Ammon's horn (tissue), 1 donor: Measurements from ENCODE around the gene PAPPA2.
A peak's percentile ranks its signal among the peaks of the same experiment; 100 is the strongest.

Source experiments
- DNase-seq: peaks from one replicate; pipeline ENCODE4 v3.0.0-alpha.2; 2016; ENCODE audit warnings: low spot score

The PAPPA2 gene

DNA sequence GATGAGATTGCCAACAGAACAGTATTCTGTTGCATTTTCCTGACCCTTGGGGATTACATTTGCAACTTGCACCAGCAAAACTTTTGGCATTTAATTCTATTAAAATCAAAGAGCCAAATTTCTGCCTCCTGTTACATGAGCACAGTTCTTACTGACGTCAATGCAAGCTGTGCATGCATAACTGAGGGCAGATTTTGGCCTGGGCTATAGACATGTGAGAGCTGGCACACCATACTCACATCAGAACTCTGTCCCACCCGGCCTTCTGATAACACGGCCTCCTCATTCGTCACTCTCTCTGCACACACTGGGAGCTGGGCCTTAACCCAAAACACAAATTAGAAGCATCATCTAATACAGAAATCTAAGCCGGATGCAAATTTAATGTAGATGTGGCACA lies 31.5 kb downstream of the PAPPA2 start:
- peak; percentile 28 for DNase-seq

DNA sequence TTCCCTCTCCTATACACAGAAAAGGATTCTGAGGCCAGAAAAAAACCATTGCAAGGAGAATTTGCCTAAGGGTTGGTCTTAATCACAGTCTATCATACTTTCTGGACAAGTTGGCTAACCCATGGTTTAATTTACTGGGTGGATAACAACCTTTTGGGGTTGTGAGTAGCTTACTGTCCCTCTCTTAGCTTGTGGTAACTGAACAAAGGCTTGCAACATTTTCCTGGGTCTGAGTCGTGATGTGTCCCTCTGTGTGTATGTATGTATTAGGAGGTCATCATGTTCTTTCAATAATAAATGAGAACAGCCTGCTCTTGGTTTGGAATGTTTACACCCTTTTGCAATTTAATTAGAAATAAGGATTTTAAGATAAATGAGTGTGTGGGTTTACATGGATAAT lies 36.7 kb downstream of the PAPPA2 start:
- no peak for DNase-seq

DNA sequence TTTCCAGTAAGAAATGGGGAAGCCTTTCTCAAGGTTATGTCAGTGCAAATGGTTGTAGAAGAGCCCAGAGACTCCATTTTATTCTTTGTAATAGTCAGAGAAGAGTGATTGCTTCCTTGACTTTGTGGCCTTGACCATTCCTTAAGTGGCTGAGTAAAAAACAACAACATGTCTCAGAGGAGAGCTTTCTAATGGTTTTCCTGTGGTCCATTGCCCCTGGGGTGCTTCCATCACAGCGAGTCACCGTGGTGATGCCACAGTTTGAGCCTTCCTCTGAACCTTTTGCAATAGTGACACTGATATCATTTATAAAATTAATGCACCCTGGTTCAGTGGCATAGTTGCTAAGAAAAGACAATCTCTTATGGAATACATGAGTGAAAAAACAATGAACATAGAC lies 38.6 kb downstream of the PAPPA2 start:
- no peak for DNase-seq

DNA sequence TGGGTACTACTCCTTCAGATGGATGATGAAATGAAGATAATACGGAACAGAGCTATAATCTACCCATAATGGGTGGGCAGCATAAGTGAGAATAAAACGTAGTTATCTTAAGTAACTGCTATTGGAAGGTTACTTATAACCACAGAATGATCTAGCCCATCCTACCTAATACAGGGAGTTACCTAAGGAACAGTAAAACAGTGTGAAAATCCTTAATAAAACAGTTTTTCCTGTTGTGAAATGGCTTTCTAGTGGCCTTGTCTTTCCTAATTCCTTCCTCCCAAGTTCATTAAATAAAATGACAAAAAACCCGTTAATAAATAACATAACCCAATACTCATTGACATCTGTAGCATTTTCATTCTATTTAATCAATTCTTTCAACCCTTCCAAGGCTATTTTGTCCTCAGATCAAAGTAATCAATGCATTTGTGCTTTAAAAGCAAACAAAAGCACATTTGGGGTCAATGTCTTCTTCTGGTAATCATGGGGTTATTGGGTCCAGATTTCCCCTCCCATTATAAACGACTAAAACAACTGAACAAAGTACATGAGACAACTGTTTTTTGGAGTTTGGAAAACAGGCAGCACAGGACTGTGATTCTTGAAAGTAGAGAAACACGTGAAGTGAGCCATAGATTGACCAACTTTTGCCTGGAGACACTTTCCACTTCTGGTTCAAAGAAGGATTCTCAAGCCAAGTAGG lies 42.0 kb downstream of the PAPPA2 start:
- DNase-seq = no peak

DNA sequence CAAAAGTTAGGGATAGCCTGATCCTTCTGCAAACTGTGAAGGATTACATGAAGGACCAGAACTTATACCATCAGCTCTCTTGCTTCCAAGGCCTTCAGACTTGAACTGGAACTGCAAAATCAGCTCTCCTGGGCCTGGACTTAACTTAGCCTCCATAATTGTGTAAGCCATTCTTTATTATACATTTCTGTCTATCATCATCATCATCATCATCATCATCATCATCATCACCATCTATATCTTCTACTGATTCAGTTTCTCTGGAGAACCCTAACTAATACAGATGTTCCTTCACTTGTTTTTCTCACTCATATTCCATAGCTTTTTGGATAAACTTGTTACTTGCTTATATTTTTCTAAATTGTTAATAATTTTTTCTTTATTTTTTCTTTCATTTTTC lies 50.0 kb downstream of the PAPPA2 start:
- no peak for DNase-seq

DNA sequence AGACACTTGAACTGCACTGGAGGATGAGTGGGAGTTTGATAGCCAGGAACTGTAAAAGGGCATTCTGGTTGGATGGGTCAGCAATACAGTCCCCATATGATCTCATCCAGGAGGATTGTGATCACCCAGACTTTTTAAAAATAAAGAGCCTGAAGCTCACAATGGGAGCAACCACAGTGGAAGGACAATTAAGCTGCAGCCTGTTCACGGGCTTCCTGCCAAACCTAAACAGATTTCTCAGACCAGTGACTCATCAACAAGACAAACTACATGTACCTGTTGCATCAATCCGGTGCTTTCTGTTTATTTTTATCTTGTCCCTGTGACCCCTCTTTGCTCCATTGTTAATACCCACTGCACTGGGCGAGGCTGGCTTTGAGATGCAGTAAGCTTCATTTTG lies 52.3 kb downstream of the PAPPA2 start:
- no peak for DNase-seq

DNA sequence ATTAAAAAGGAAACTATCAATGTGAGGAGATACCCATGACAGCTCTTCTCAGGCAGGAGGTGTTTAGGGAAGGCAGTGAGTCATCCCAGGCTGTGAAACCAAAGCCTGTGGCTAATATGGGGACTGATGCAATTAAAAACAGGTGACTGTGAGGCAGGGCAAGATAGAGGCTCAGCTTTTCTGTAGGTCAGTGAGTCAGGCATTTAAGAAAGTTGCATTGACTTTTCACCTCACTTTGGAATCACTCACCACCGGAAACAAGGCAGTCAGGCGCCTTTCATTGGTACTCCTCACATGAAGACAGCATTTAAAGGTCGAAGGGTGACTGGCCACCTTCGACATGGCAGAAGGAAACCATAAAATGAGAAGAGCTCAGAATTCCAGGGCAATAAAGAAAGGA lies 54.5 kb downstream of the PAPPA2 start:
- DNase-seq = no peak

DNA sequence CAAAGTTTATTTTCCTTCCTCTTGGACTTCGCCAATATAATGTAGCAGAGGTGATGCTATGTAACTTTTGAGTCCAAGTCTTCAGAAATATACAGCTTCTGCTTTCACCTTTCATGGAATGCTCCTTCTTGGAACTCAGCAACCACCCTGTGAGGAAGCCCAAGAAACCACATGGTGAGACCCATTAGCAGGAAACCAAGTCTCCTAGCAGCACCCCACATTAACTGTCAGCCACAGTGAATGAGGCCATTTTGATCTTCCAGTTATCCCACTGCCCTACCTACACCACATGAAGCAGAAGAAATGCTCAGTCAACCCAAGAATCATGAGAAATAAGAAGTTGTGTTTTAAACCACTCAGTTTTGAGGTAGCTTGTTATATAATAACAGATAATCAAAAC lies 58.2 kb downstream of the PAPPA2 start:
- no peak for DNase-seq

DNA sequence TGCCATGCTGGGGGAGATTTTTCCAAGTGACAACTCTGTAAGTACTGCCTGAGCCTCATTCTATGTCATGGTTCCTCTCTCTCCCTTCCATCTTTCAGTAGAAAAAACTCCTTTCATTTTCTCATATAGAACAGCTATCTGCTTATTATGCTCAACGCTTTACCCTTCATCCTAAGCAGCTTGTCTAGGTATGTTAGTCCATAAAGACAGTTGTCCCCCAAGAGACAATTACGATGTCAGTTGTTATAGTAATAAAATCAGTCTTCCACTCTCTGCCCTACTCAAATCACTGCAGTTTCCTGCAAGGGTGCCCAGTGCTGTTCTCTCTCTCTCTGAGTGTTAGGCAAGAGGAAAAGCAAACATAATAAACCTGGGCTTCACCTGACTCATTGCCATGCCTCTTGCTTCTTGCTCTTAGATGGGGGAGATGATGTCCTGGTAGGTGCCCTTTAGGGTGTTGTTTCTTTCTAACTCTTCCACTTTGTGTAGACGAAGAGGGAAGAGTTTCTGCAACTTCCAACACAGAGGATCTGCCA lies 59.4 kb downstream of the PAPPA2 start:
- DNase-seq = no peak

DNA sequence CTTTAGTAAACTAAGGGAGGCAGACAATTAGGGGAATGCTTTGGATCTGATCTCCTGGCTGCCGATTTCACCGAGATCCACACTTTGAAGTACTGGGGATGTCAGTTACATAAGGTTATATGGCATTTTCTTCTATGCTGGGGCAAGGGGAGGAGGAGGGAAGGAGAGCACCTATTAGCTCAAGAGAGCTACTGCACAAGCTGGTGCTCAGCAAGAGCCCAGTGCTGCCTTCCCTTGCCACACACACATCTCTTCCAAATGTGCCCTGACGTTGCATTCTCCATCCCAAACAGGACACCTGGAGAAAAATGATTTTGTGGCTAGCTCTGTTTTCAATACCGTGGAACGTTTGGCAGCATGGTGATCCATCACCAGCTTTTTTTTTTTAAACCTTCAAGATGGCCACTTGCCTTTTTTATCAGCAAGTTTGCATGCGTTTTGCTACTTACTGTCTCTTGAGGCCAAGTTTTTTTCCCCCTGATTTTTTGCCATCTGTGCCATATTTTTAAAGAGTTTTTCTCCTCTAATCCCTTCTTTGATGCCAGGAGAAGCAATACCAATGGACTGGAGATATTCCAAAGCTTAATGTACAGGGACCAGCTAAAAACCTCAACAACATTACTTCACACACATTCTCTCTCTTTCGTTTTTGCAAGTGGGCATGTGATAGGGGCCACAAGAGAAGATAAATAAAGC lies 66.6 kb downstream of the PAPPA2 start:
- no peak for DNase-seq

DNA sequence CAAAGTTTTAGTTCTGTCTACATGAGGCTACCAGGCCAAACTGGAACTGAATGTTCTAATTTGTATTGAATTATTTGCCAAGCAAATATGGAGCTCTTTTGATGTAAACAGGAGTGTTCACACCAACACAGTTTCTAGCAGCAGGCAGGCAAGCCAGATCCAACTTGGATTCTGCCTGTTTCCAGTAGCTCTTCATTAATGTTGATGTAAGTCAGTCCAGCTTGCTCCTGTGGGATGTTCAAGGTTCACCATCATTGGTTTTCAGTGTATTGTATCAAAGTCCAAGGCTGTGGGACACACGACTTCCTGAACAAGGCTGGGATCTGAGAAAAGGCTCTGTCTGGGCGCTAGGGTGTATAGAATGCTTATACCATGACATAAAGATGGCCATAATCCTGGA lies 68.1 kb downstream of the PAPPA2 start:
- DNase-seq = peak; percentile 23

DNA sequence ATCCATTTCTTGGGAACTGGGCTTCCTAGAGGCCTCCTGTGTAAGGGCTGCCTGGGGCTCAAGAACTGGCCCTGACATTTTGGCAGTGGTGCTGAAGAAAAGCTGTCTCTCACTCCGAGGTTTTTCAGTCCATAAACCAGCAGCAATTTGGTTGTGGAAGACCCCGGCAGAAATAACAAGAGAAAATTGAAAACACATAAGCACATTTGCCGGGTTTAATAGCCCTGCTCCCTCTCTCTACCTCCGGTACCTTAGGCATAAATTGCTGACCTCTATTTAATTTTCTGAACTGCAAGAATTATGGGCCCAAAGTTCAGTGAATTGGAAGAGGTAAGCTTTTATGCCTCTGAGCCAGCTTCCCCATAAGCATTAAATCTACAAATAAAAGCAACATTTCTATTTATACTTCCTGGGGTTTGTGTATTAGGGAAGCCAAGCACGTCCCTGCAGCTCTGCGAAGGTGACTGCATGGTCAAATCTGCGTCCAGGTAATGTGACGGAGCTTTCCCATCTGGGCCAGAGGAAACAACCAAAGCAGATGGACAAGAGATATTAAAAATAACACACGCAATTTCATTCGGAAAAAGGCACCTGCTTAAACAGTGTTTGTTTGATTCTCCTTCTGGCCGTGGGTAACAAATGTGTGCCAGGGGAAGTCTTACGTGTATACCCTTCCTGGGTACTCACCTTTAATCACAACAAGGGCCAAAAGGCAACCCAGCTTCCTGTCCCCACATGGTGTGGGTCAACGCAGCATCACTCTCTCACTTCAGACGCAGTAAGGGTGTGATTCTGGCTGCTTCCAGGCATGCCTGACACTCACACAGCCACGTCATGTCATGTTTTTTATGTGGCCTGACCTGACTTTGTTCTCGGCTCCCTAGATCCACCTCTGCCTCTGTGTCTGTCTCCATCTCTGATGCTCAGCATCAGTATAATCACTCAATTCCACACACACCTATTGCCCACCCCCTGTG lies 69.2 kb downstream of the PAPPA2 start:
- DNase-seq = no peak

DNA sequence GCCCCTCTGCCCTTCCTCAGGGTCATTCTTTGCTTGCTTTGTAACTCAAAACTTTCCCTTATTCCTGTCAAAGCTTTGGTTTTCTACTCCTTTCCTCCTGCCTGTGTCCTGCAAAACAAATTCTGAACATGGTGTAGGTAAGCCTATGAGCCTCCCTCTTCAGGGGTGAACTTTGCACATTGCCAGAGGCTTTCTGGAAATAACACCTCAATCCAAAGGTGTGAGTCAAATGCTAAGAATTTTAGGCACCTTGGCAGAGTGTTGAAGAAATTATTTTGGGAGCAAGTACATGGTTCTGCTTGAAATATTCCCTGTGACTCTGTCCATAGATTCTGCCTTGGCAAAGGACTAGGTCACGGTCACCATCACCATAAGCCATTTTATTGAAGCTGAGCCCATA lies 70.0 kb downstream of the PAPPA2 start:
- no peak for DNase-seq

DNA sequence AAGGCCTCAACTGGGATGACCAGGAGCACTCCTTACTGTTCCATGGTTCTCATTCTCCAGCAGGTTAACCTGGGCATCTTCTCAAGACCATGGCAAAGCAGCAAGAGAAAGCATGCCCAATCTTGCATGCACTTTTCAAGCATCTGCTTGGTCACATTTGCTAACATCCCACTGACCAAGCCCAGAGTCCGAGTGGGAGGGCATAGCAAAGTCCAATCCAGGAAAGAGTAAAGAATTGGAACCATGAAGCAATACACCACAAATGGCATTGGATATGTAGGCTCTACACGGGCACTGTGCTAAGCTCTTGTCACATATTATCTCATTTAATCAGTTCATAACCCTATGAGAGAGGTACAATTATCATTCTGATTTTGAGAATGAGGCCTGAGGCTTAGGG lies 73.6 kb downstream of the PAPPA2 start:
- no peak for DNase-seq

DNA sequence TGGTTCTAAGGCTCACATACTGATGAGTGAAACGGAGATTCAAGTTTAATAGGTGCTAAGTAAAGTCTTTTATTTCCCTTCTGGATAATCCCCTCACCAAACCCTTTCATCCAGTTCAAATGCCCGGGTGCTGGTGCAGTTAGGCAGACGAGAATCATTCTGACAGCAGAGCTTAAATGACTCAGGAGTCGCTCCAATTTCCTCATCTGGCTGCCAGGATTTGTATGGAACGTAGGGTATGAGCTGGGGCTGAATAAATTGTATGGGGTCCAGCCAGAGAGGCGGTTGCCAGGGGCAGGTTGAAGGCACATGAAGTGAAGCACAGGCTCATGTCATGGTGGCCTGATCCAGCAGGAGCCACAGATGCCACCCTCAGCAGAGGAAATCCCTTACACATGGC lies 76.0 kb downstream of the PAPPA2 start:
- DNase-seq = no peak

DNA sequence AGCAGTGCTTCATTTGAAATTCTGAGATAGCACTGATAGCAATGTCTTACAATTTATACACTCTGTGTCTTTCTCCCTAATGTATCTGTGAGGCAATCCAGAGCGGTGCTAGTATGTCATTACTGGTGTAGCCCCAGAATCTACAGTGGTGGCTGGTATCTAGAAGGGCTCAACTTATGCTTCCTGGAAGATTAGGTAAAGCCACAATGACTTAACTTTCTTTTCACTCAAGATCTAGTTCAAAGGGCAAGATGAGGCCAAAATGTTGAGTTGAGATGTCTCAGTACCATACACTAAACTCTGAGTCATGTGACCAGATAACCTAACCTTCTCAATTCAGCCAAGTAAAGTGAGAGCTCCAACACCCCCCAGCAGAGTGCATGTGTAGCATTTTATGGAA lies 77.5 kb downstream of the PAPPA2 start:
- DNase-seq = no peak

DNA sequence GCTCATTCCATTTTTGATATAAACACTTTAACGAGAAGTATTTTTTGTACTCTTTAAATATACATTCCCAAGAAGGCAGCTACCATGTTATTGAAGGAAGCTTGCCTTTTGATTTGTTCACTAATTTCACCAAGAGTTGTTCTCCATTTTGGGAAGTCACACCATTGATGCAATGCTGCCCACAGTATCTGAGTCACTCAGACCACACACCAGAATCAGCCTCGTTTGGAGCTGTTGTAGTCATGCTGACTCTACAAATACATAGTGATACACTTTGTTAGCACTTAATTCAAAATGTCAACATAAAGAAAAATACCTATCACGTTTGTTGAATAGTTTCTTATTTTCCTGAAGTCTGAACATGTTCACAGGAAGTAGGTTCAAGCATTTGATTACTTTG lies 78.7 kb downstream of the PAPPA2 start:
- peak; percentile 28 for DNase-seq

DNA sequence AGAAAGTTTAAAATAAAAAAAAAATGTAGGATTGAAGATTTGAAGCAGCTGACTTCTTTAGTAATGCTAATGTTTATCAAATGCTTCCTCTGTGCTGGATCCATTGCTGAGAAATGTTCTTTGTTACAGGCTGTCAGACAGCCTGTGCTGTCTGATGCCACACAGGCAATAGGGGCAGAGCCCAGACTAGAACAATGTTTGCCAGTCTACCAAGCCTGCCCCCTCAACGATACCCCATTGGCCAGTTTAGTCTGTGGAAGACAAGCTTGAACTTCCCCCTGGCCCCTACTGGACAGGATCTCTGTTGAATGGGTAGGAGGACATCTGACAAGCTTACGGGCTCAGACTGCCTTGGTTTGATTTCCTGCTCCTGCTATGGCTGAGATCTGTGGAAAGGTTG lies 79.4 kb downstream of the PAPPA2 start:
- DNase-seq = peak; percentile 36

DNA sequence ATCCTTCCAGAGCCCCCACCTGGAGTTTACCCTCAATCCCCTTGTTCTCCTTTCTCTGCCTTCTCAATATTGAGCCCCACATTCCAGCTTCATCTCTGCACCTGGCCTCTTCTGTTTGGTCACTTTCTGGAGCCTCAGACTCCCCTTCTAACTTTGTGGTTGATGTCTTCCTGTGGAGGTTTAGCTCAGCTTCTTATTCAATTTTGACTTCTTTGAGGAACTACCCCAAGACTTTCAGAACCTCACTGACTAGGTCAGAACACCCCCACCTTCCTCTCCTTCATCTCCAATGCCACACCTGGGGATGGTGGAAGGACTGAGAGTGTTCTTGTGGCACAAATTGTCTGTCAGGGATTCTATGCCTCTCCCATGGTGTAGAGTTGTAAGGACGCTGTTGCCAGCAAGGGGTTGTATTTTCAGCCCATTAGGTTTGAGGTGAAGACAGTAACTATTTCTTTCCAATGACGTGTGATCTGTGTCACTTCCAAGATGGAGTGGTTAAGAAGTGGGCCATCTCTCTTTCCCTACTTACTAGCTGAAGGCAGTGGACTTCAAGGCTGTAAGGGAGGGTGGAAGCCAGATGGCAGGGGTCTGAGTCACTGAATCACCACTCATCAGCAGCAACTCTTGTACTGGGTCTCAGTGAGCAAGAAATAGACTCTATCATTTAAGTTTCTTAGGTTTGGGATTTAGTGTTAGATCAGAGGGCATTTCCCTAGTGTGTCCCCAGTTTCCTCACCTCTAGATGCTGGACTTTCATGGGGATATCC lies 80.6 kb downstream of the PAPPA2 start:
- no peak for DNase-seq

DNA sequence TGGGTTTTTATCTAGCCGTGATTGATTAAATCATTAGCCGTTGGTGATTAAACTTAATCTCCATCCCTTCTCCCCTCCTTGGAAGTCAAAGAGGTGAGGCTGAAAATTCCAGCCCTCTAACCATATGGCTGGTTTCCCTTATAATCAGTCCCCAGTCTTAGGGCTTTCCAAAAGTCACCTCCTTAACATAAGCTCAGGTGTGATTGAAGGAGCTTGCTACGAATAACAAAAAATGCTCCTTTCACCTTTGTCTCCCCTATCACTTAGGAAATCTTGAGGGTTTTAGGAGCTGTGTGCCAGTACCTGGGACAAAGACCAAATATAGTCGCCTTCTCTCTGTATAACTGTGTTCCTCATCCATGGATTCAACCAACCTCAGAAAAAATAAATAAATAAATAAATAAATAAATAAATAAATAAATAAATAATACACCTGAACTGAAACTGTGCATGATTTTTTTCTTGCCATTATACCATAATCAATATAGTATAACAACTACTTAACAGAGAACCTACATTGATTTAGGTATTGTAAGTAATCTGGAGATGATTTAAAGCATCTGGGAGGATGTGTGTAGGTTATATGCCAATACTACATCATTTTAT lies 82.2 kb downstream of the PAPPA2 start:
- no peak for DNase-seq

DNA sequence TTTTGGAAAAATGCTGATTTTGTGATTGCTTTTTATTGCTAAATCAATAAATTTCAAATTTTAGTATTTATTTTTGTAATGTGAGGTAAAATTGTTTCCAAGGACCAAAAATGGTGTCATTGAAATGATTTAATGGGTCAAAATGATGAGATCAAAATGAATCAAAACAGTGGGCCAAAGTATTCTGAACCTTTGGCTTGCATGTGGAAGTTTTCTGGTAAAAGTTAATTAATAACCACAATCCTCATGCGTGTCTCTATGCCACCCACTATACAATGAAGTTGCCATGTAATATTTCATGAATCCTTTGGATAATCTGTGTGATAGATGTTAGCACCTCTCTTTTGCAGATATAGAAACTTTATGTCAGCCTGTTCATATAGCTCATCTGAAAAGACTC lies 83.8 kb downstream of the PAPPA2 start:
- DNase-seq = no peak
